Measurements from ENCODE around the gene BICDL2. TPM values are rescaled to one million over a fixed set of nuclear protein-coding genes. Genes with fewer than 3 reads are reported as not detected.

BICDL2 gene
- polyA plus RNA-seq, 1 donor from 2014 or later: 0.37 TPM

GRCh38 chr16:3075523-3075915, 38.8 kb upstream of the BICDL2 start:
- Histone ChIP-seq H3K79me2 (replicated peaks; ENCODE audit: insufficient read depth, low read length) (no peaks in the 10 kb centered on the region), H3K4me2 (ENCODE audit: low read length) (no peak overlapping the region), H4K20me1 (ENCODE audit: insufficient read depth) (no peaks in the 10 kb centered on the region), H2AFZ (ENCODE audit: low read depth, low read length) (no peak overlapping the region), H3K27ac (ENCODE audit: low read length) (no peak overlapping the region), H3K36me3 (ENCODE audit: insufficient read depth, low read length) (no peaks in the 10 kb centered on the region), H3K9me3 (ENCODE audit: low read length) (no peaks in the 10 kb centered on the region), H3K4me3 (ENCODE audit: low read length) (no peak overlapping the region), H3K27me3 (ENCODE audit: insufficient read depth, low read depth, low read length) (no peaks in the 10 kb centered on the region), H3F3A (ENCODE audit: insufficient read depth, low read length, poor library complexity, severe bottlenecking) (no peaks in the 10 kb centered on the region), H3K9me2 (ENCODE audit: insufficient read depth, low read length) (no peaks in the 10 kb centered on the region), H3K9ac (ENCODE audit: low read length) (no peak overlapping the region)
- no peak for TF ChIP-seq EP300 (conservative IDR thresholded peaks at IDR 0.05; ENCODE audit: poor library complexity, severe bottlenecking)
- TF ChIP-seq POLR2AphosphoS5 (IDR thresholded peaks at IDR 0.05): no peak
- no peak for TF ChIP-seq CTCF (IDR thresholded peaks at IDR 0.05; ENCODE audit: poor library complexity, severe bottlenecking)
- TF ChIP-seq EZH2 (IDR thresholded peaks at IDR 0.05; ENCODE audit: borderline replicate concordance, insufficient read depth, low read length, poor library complexity, severe bottlenecking): no peak
- no peak for TF ChIP-seq REST (IDR thresholded peaks at IDR 0.05; ENCODE audit: borderline replicate concordance)
- TF ChIP-seq RAD21 (conservative IDR thresholded peaks at IDR 0.05): no peak
- TF ChIP-seq SMC3 (conservative IDR thresholded peaks at IDR 0.05; ENCODE audit: poor library complexity): no peak
- TF ChIP-seq TAF1 (IDR thresholded peaks at IDR 0.05; ENCODE audit: low read depth): no peak
- no peak for TF ChIP-seq MXI1 (conservative IDR thresholded peaks at IDR 0.05; ENCODE audit: poor library complexity, severe bottlenecking)

GRCh38 chr16:3074860-3075522, 38.2 kb upstream of the BICDL2 start:
- Histone ChIP-seq H3F3A (ENCODE audit: insufficient read depth, low read length, poor library complexity, severe bottlenecking) (no peaks in the 10 kb centered on the region), H3K27me3 (ENCODE audit: insufficient read depth, low read depth, low read length) (no peaks in the 10 kb centered on the region), H3K36me3 (ENCODE audit: insufficient read depth, low read length) (no peaks in the 10 kb centered on the region), H3K4me2 (ENCODE audit: low read length) (no peak overlapping the region), H3K27ac (ENCODE audit: low read length) (no peak overlapping the region), H3K9me2 (ENCODE audit: insufficient read depth, low read length) (no peaks in the 10 kb centered on the region), H3K9me3 (ENCODE audit: low read length) (no peaks in the 10 kb centered on the region), H2AFZ (ENCODE audit: low read depth, low read length) (no peak overlapping the region), H3K79me2 (replicated peaks; ENCODE audit: insufficient read depth, low read length) (no peaks in the 10 kb centered on the region), H3K4me3 (ENCODE audit: low read length) (no peak overlapping the region), H4K20me1 (ENCODE audit: insufficient read depth) (no peaks in the 10 kb centered on the region), H3K9ac (ENCODE audit: low read length) (no peak overlapping the region)
- TF ChIP-seq SMC3 (conservative IDR thresholded peaks at IDR 0.05; ENCODE audit: poor library complexity) (no peak), MXI1 (conservative IDR thresholded peaks at IDR 0.05; ENCODE audit: poor library complexity, severe bottlenecking) (no peak), REST (IDR thresholded peaks at IDR 0.05; ENCODE audit: borderline replicate concordance) (no peak), EP300 (conservative IDR thresholded peaks at IDR 0.05; ENCODE audit: poor library complexity, severe bottlenecking) (no peak), RAD21 (conservative IDR thresholded peaks at IDR 0.05) (no peak), POLR2AphosphoS5 (IDR thresholded peaks at IDR 0.05) (no peak), TAF1 (IDR thresholded peaks at IDR 0.05; ENCODE audit: low read depth) (no peak), CTCF (IDR thresholded peaks at IDR 0.05; ENCODE audit: poor library complexity, severe bottlenecking) (no peak), EZH2 (IDR thresholded peaks at IDR 0.05; ENCODE audit: borderline replicate concordance, insufficient read depth, low read length, poor library complexity, severe bottlenecking) (no peak)
